A673 (cell line): ENCODE results near the gene OR11L1. TPM values are rescaled to one million over a fixed set of nuclear protein-coding genes. Genes with fewer than 3 reads are reported as not detected.

Source experiments
- BruUV-seq: library from RNA; stranded (reverse); fragments of 400-500 nt; replicated peaks from 2 replicates; lab custom pipeline; 2021; lab: Mats Ljungman, UMichigan
- CTCF ChIA-PET: fragments of 300-600 bp; sonication (Branson Sonifier 250); formaldehyde crosslinking; loops from one replicate; lab custom pipeline; 2022; ENCODE audit warnings: antibody characterized with exemption; lab: Charles Lee
- POLR2A ChIA-PET: fragments of 300-600 bp; sonication (Branson Sonifier 250); formaldehyde crosslinking; loops from one replicate; lab custom pipeline; 2022; ENCODE audit warnings: antibody characterized with exemption; ENCODE audit not compliant: low non-redundant PET; lab: Charles Lee
- DNase-seq: peaks from one replicate; pipeline ENCODE4 v3.0.0-alpha.2; 2015; ENCODE audit warnings: low spot score
- H3K27ac ChIP-seq: fragments of 200-600 bp; sonication (generic); 2 replicates; pipeline ENCODE4 v1.5.1; 2016; ENCODE audit warnings: mixed run types, low read depth, mild to moderate bottlenecking, mixed read lengths, antibody characterized with exemption, low read length; ENCODE audit not compliant: poor library complexity, severe bottlenecking
- H3K27me3 ChIP-seq: fragments of 200-600 bp; sonication (generic); replicated peaks from 2 replicates; pipeline ENCODE4 v1.6.1; 2017; ENCODE audit warnings: mixed run types, low read depth, mild to moderate bottlenecking, mixed read lengths, antibody characterized with exemption, low read length; ENCODE audit not compliant: insufficient read depth, poor library complexity
- H3K36me3 ChIP-seq: fragments of 200-600 bp; sonication (generic); 2 replicates; pipeline ENCODE4 v1.6.1; 2016; ENCODE audit warnings: mixed run types, mild to moderate bottlenecking, mixed read lengths, antibody characterized with exemption, low read length; ENCODE audit not compliant: insufficient read depth, poor library complexity, severe bottlenecking
- H3K4me1 ChIP-seq: fragments of 200-600 bp; sonication (generic); 2 replicates; pipeline ENCODE4 v1.6.1; 2017; ENCODE audit warnings: mixed run types, mild to moderate bottlenecking, mixed read lengths, antibody characterized with exemption, low read length; ENCODE audit not compliant: insufficient read depth, poor library complexity, severe bottlenecking
- H3K4me3 ChIP-seq: fragments of 200-600 bp; sonication (generic); 2 replicates; pipeline ENCODE4 v1.5.1; 2016; ENCODE audit warnings: low read depth, mixed run types, mild to moderate bottlenecking, mixed read lengths, low read length; ENCODE audit not compliant: poor library complexity, severe bottlenecking
- H3K9me3 ChIP-seq: fragments of 200-600 bp; sonication (generic); 2 replicates; pipeline ENCODE4 v1.6.1; 2016; ENCODE audit warnings: mixed run types, low read depth, mild to moderate bottlenecking, mixed read lengths, antibody characterized with exemption, low read length; ENCODE audit not compliant: poor library complexity, severe bottlenecking
- CTCF ChIP-seq: fragments of 300-800, 200-600 bp; sonication (generic); conservative IDR thresholded peaks from 2 replicates; pipeline ENCODE4 v1.5.1; 2017; ENCODE audit warnings: low read depth, mild to moderate bottlenecking, antibody characterized with exemption, low read length, moderate library complexity, mixed read lengths
- EZH2 ChIP-seq: fragments of 200-600 bp; sonication (generic); IDR thresholded peaks from 2 replicates; pipeline ENCODE4 v1.6.1; 2017; ENCODE audit warnings: borderline replicate concordance, low read depth, mild to moderate bottlenecking, mixed read lengths, antibody characterized with exemption, low read length; ENCODE audit not compliant: poor library complexity, severe bottlenecking
- intact Hi-C: fragments of 100-400 bp; cut with micrococcal nuclease; formaldehyde crosslinking; loops from one replicate; pipeline ENCODE4 v1.10.0; 2022; ENCODE audit not compliant: unreplicated experiment
- total RNA-seq: library from RNA; stranded (reverse); gene quantifications from 2 replicates; pipeline ENCODE4 v1.2.3, GENCODE V29; 2021

OR11L1 gene
- total RNA-seq, 1 experiment from 2014 or later = not detected

- H3K9me3 ChIP-seq = peaks cover 6% of the 10 kb centered on the region
- no peak overlapping the region for H3K4me3 ChIP-seq
- DNase-seq = no peak
- intact Hi-C loops = no loop called here
- CTCF ChIA-PET = no interaction called here
- no peak overlapping the region for H3K27ac ChIP-seq
- BruUV-seq = no TSS peak
- H3K4me1 ChIP-seq = no peaks in the 10 kb centered on the region
- peaks cover 4% of the 10 kb centered on the region for H3K27me3 ChIP-seq
- H3K36me3 ChIP-seq = no peaks in the 10 kb centered on the region
- TF ChIP-seq CTCF (no peak), EZH2 (no peak)
- POLR2A ChIA-PET = no interaction called here
These were observed 16.4 kb upstream of the OR11L1 start for GRCh38 chr1:247857985-247858619.

- Histone ChIP-seq H3K4me1 (no peaks in the 10 kb centered on the region), H3K9me3 (peaks cover 6% of the 10 kb centered on the region), H3K27ac (no peak within 1 kb of the TSS), H3K4me3 (no peak within 1 kb of the TSS), H3K27me3 (peaks cover 4% of the 10 kb centered on the region), H3K36me3 (no peaks in the 10 kb centered on the region)
- no peak for TF ChIP-seq EZH2
- TF ChIP-seq CTCF = no peak
- intact Hi-C loops = no loop called here
- no peak for DNase-seq
- CTCF ChIA-PET = no interaction called here
- POLR2A ChIA-PET = no interaction called here
- BruUV-seq = no TSS peak
These were observed 15.6 kb upstream of the OR11L1 start, which contains the start of gene TRIM58 for GRCh38 chr1:247857069-247857984. TRIM58 (plus strand) TSS chr1:247857187; CDS start chr1:247857247, 60 bp downstream.

- ChIA-PET POLR2A (no interaction called here), CTCF (no interaction called here)
- Histone ChIP-seq H3K4me3 (no peak overlapping the region), H3K4me1 (no peaks in the 10 kb centered on the region), H3K27ac (no peak overlapping the region), H3K9me3 (peaks cover 13% of the 10 kb centered on the region), H3K27me3 (peaks cover 4% of the 10 kb centered on the region), H3K36me3 (no peaks in the 10 kb centered on the region)
- TF ChIP-seq EZH2 (no peak), CTCF (no peak)
- no TSS peak for BruUV-seq
- intact Hi-C loops = no loop called here
- no peak for DNase-seq
These were observed 14.2 kb upstream of the OR11L1 start for GRCh38 chr1:247855911-247856310.
